ENCODE data around the gene EBI3. TPM values are rescaled to one million over a fixed set of nuclear protein-coding genes. Genes with fewer than 3 reads are reported as not detected.

Gene EBI3
- polyA plus RNA-seq, 1 of the 3 experiments (the other 2 are of a cell fraction), result 3.7 TPM

DNA sequence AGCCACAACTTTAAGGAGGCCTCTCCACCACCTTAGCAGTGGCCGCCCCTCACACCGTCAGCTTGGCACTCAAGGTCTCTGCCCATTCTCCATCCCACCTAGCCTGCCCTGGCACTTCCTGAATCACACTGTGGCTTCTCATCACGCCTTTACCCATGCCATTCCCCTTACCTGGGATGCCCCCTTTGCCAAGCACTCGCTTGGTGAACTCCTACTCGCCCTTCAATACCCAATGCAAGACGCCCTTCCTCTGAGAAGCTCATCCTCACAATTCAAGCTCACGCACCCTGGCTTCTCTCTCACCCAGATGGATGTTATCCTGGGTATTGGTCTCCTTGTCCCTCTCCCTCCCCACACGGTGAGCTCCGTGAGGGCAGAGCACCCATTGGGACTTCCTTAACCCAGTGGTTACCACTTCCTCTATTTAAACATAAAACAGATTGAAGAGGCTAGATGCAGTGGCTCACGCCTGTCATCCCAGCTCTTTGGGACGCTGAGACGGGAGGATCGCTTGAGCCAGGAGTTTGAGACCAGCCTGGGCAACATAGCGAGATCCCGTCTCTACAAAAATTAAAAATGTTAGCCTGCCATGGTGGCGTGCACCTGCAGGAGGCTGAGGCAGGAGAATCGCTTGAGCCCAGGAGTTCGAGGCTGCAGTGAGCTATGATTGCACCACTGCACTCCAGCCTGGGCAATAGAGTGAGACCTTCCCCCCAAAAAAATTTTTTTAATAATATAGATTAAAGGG is 37.1 kb downstream of the EBI3 start:
- POLR2A ChIA-PET, result interaction anchor here (0.9 to 3.0 kb wide), 3 partner anchors 77 to 259 kb away, joined by 3 to 20 read pairs (median 3); partner anchors contain the start of gene MPND
- TF ChIP-seq MEF2A (IDR thresholded peaks at IDR 0.05; ENCODE audit: borderline replicate concordance, low read depth) (no peak), FOXM1 (IDR thresholded peaks at IDR 0.05; ENCODE audit: low read depth) (no peak), TEAD4 (IDR thresholded peaks at IDR 0.05; ENCODE audit: borderline replicate concordance, insufficient read depth) (no peak)
- TF ChIP-seq, protein P1, sequence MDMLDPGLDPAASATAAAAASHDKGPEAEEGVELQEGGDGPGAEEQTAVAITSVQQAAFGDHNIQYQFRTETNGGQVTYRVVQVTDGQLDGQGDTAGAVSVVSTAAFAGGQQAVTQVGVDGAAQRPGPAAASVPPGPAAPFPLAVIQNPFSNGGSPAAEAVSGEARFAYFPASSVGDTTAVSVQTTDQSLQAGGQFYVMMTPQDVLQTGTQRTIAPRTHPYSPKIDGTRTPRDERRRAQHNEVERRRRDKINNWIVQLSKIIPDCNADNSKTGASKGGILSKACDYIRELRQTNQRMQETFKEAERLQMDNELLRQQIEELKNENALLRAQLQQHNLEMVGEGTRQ (IDR thresholded peaks at IDR 0.05; ENCODE audit: borderline replicate concordance, low read depth, low read length), result no peak
- no peak overlapping the region for H3K9ac ChIP-seq
- no peak overlapping the region for H2AFZ ChIP-seq (ENCODE audit: low read depth)
- no peak for DNase-seq
- WGBS (ENCODE audit: low lambda C conversion rate), result 80% methylated on average over 18 of the region's 18 CpGs
- H3K9me2 ChIP-seq, result no peaks in the 10 kb centered on the region
- H3K27ac ChIP-seq (ENCODE audit: low read depth in 2 of 2, low read length in 1 of 2), result no peak overlapping the region
- H3K27me3 ChIP-seq (ENCODE audit: insufficient read depth), result no peaks in the 10 kb centered on the region
- H3K4me3 ChIP-seq (ENCODE audit: low read depth in 2 of 2, low read length in 1 of 2), result no peak overlapping the region
- no peaks in the 10 kb centered on the region for H3K9me3 ChIP-seq
- H3K79me2 ChIP-seq (ENCODE audit: insufficient read depth), result no peaks in the 10 kb centered on the region
- no peaks in the 10 kb centered on the region for H3K36me3 ChIP-seq (replicated peaks in 1 of 2; ENCODE audit: control insufficient read depth in 1 of 2, insufficient read depth in 2 of 2, low read length in 1 of 2)
- H3K4me2 ChIP-seq, result no peak overlapping the region
- 0 out of 2 replicates have a peak, but pooled peaks cover 4% of the 10 kb centered on the region for H4K20me1 ChIP-seq (ENCODE audit: insufficient read depth)
- CTCF ChIA-PET, result interaction anchor here (0.6 to 4.5 kb wide), 35 partner anchors 12 to 279 kb away, joined by 3 to 130 read pairs (median 5); partner anchors contain the start of genes FSD1, MPND, PLIN5 and SH3GL1
- peaks cover 4% of the 10 kb centered on the region for H3F3A ChIP-seq (replicated peaks; ENCODE audit: insufficient read depth)
- H3K4me1 ChIP-seq (ENCODE audit: control insufficient read depth in 1 of 2, insufficient read depth in 2 of 2, low read depth in 1 of 2, low read length in 1 of 2), result no peaks in the 10 kb centered on the region

DNA sequence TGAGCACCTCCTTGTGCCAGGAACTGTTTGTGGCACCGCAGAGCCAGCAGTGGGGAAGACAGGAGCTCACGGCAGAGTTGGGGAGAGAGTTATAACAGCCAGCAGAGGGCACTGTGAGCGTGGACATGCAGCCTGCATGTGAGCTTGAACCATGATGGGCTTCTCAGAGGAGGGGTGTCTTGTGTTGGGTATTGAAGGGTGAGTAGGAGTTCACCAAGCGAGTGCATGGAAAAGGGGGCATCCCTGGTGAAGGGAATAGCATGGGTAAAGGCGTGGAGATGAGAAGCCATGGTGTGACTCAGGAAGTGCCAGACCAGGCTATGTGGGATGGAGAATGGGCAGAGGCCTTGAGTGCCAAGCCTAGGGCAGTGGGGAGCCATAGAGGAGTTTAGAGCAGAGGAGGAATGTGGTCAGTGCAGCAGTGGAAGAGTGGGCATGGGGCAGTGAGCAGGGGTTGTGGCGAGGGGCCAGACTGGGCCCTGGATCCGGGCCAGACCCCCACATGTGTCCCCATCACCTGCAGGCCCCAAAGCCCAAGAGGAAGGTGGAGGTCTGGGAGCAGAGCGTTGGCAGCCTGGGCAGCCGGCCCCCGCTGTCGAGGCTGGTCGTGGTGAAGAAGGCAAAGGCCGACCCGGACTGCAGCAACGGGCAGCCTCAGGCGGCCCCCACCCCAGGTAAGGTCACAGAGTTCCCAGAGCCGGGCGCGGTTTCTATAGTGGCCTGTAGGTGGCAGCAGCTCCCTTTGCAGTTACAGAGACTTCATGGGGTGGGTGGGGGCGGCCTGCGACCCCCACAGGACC is 38.0 kb downstream of the EBI3 start:
- 0 out of 2 replicates have a peak, but pooled peaks cover 4% of the 10 kb centered on the region for H4K20me1 ChIP-seq (ENCODE audit: insufficient read depth)
- peaks cover 4% of the 10 kb centered on the region for H3F3A ChIP-seq (replicated peaks; ENCODE audit: insufficient read depth)
- 27% methylated on average over 19 of the region's 21 CpGs for WGBS (ENCODE audit: low lambda C conversion rate)
- no peak overlapping the region for H2AFZ ChIP-seq (ENCODE audit: low read depth)
- H3K27me3 ChIP-seq (ENCODE audit: insufficient read depth), result no peaks in the 10 kb centered on the region
- H3K4me3 ChIP-seq (ENCODE audit: low read depth in 2 of 2, low read length in 1 of 2), result peak overlapping the region in 1 of 2 experiments; percentile 12; a peak in 1 of 4 replicates
- H3K27ac ChIP-seq (ENCODE audit: low read depth in 2 of 2, low read length in 1 of 2), result no peak overlapping the region
- H3K4me1 ChIP-seq (ENCODE audit: control insufficient read depth in 1 of 2, insufficient read depth in 2 of 2, low read depth in 1 of 2, low read length in 1 of 2), result no peaks in the 10 kb centered on the region
- H3K9me3 ChIP-seq, result no peaks in the 10 kb centered on the region
- no peak overlapping the region for H3K4me2 ChIP-seq
- CTCF ChIA-PET, result interaction anchor here (0.6 to 4.5 kb wide), 43 partner anchors 9 to 280 kb away, joined by 3 to 130 read pairs (median 5); partner anchors contain the start of genes FSD1, MPND, PLIN5 and SH3GL1
- peak; percentile 89 for DNase-seq
- H3K79me2 ChIP-seq (ENCODE audit: insufficient read depth), result no peaks in the 10 kb centered on the region
- H3K9ac ChIP-seq, result no peak overlapping the region
- TF ChIP-seq RAD21 (IDR thresholded peaks at IDR 0.05; ENCODE audit: low read length) (peak; percentile 76), FOXJ3 (CRISPR knock-in tag; IDR thresholded peaks at IDR 0.05) (no peak), SMC3 (IDR thresholded peaks at IDR 0.05; ENCODE audit: low read depth, low read length) (peak; percentile 46; the same call in 1 of the 2 replicates)
- TF ChIP-seq, protein P2, sequence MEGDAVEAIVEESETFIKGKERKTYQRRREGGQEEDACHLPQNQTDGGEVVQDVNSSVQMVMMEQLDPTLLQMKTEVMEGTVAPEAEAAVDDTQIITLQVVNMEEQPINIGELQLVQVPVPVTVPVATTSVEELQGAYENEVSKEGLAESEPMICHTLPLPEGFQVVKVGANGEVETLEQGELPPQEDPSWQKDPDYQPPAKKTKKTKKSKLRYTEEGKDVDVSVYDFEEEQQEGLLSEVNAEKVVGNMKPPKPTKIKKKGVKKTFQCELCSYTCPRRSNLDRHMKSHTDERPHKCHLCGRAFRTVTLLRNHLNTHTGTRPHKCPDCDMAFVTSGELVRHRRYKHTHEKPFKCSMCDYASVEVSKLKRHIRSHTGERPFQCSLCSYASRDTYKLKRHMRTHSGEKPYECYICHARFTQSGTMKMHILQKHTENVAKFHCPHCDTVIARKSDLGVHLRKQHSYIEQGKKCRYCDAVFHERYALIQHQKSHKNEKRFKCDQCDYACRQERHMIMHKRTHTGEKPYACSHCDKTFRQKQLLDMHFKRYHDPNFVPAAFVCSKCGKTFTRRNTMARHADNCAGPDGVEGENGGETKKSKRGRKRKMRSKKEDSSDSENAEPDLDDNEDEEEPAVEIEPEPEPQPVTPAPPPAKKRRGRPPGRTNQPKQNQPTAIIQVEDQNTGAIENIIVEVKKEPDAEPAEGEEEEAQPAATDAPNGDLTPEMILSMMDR (IDR thresholded peaks at IDR 0.05), result peak; percentile 92
- no peaks in the 10 kb centered on the region for H3K9me2 ChIP-seq
- POLR2A ChIA-PET, result interaction anchor here (0.5 to 3.0 kb wide), 5 partner anchors 10 to 504 kb away, joined by 3 to 20 read pairs (median 4); partner anchors contain the start of gene MPND
- H3K36me3 ChIP-seq (replicated peaks in 1 of 2; ENCODE audit: control insufficient read depth in 1 of 2, insufficient read depth in 2 of 2, low read length in 1 of 2), result peaks cover 0 to 4% of the 10 kb centered on the region in 2 experiments

All from SK-N-SH (cell line).